ENCODE data around the gene ARHGAP23.
A peak's percentile ranks its signal among the peaks of the same experiment; 100 is the strongest.
"Not testable (repeated sequence)": the region's sequence is repeated elsewhere in the genome, so short reads cannot be mapped to it uniquely, and the experiment has no call there.

The ARHGAP23 gene

GRCh38 chr17:38463451-38463858, 35.2 kb downstream of the ARHGAP23 start:
- no peak for DNase-seq

GRCh38 chr17:38464251-38464722, 36.0 kb downstream of the ARHGAP23 start:
- no peak for DNase-seq

- no peak for DNase-seq
Observed at GRCh38 chr17:38464723-38465390, 36.6 kb downstream of the ARHGAP23 start.

- DNase-seq: no peak
Observed at GRCh38 chr17:38465391-38466345, 37.4 kb downstream of the ARHGAP23 start.

GRCh38 chr17:38466346-38467315, 38.4 kb downstream of the ARHGAP23 start:
- DNase-seq: no peak

- no peak for DNase-seq
Observed at GRCh38 chr17:38467491-38467890, 39.2 kb downstream of the ARHGAP23 start.

GRCh38 chr17:38469875-38470274, 41.6 kb downstream of the ARHGAP23 start:
- no peak for DNase-seq

- not testable (repeated sequence) for DNase-seq
Observed at GRCh38 chr17:38471253-38471652, 43.0 kb downstream of the ARHGAP23 start.

GRCh38 chr17:38474666-38475065, 46.4 kb downstream of the ARHGAP23 start:
- DNase-seq: not testable (repeated sequence)

- no peak for DNase-seq
Observed at GRCh38 chr17:38476549-38476948, 48.3 kb downstream of the ARHGAP23 start.

GRCh38 chr17:38477417-38477816, 49.2 kb downstream of the ARHGAP23 start:
- not testable (repeated sequence) for DNase-seq

GRCh38 chr17:38477951-38478350, 49.7 kb downstream of the ARHGAP23 start:
- not testable (repeated sequence) for DNase-seq

GRCh38 chr17:38478667-38479066, 50.4 kb downstream of the ARHGAP23 start:
- not testable (repeated sequence) for DNase-seq

GRCh38 chr17:38482039-38482699, 53.9 kb downstream of the ARHGAP23 start:
- peak; percentile 83 for DNase-seq

GRCh38 chr17:38482700-38483043, 54.4 kb downstream of the ARHGAP23 start:
- not testable (repeated sequence) for DNase-seq

- DNase-seq: peak; percentile 70
Observed at GRCh38 chr17:38484242-38485145, 56.2 kb downstream of the ARHGAP23 start.

GRCh38 chr17:38485146-38485468, 56.8 kb downstream of the ARHGAP23 start:
- no peak for DNase-seq

- not testable (repeated sequence) for DNase-seq
Observed at GRCh38 chr17:38485681-38486298, 57.5 kb downstream of the ARHGAP23 start.

- DNase-seq: not testable (repeated sequence)
Observed at GRCh38 chr17:38489774-38490173, 61.5 kb downstream of the ARHGAP23 start.

GRCh38 chr17:38491346-38492066, 63.2 kb downstream of the ARHGAP23 start:
- DNase-seq: not testable (repeated sequence)

Measured in NCI-H146 (cell line).